Tibial nerve (tissue), 4 donors: ENCODE data around the gene ECEL1. TPM values are rescaled to one million over a fixed set of nuclear protein-coding genes. Genes with fewer than 3 reads are reported as not detected.

Source experiments
- DNase-seq, 2 donors: peaks; one replicate each; pipeline ENCODE4 v3.0.0-alpha.2; 2019; ENCODE audit warnings: low spot score in 2 of 2
- H3K27ac ChIP-seq, 4 donors: fragments of 200-600 bp; sonication (generic) in 3 of 4; one replicate each; pipeline ENCODE4 v1.5.1; 2017 to 2019; ENCODE audit warnings: mild to moderate bottlenecking in 1 of 4
- H3K27me3 ChIP-seq, 2 donors: fragments of 200-600 bp; sonication (generic) in 1 of 2; one replicate each; pipeline versions ENCODE4 v1.5.1 to v1.6.0; 2017 to 2019
- H3K36me3 ChIP-seq, 3 donors: fragments of 200-600 bp; sonication (generic); one replicate each; pipeline ENCODE4 v1.5.1; 2018 to 2019
- H3K4me1 ChIP-seq, 4 donors: fragments of 200-600 bp; sonication (generic) in 3 of 4; one replicate each; pipeline ENCODE4 v1.5.1; 2017 to 2019
- H3K4me3 ChIP-seq, 4 donors: fragments of 200-600 bp; sonication (generic) in 3 of 4; one replicate each; pipeline ENCODE4 v1.5.1; 2017 to 2019; ENCODE audit warnings: mild to moderate bottlenecking in 1 of 4, moderate library complexity in 1 of 4
- H3K9me3 ChIP-seq, 4 donors: fragments of 200-600 bp; sonication (generic) in 3 of 4; one replicate each; pipeline ENCODE4 v1.5.1; 2017 to 2019
- CTCF ChIP-seq, 5 experiments: fragments of 200-600 bp in 3 of 5; fragments of 450-650 bp in 2 of 5; sonication (generic) in 3 of 5; IDR thresholded peaks; one replicate each; pipeline ENCODE4 v1.5.1; 2016 to 2019; ENCODE audit warnings: antibody characterized with exemption in 5 of 5, mild to moderate bottlenecking in 3 of 5, moderate library complexity in 2 of 5
- EP300 ChIP-seq, 2 donors: sonication (generic); formaldehyde crosslinking; IDR thresholded peaks; one replicate each; pipeline ENCODE4 v1.6.1; 2017; ENCODE audit warnings: antibody characterized with exemption in 2 of 2, mild to moderate bottlenecking in 1 of 2
- POLR2A ChIP-seq, 2 donors: fragments of 450-650 bp; IDR thresholded peaks; one replicate each; pipeline ENCODE4 v1.6.1; 2017; ENCODE audit warnings: antibody characterized with exemption in 2 of 2, mild to moderate bottlenecking in 2 of 2, moderate library complexity in 2 of 2
- WGBS, 2 donors: methylation state at CpG; one replicate each; pipeline ENCODE4 v1.1.5; 2018; 5-methylcytosine and 5-hydroxymethylcytosine counted together
- total RNA-seq, 4 donors: library from RNA; depleted of rRNA; stranded (reverse); fragments of >200 nt; gene quantifications; one replicate each; pipeline ENCODE4 v1.1.0, GENCODE V29; 2016

ECEL1 gene
- total RNA-seq, 4 donors from 2014 or later = 1.0 to 7.3 (median 1.8) TPM; not detected in 1

GRCh38 chr2:232438091-232438490 is 49.5 kb downstream of the ECEL1 start:
- DNase-seq = no peak
- Histone ChIP-seq H3K27me3 (no peaks in the 10 kb centered on the region), H3K9me3 (no peaks in the 10 kb centered on the region), H3K4me1 (no peaks in the 10 kb centered on the region), H3K27ac (no peak overlapping the region), H3K36me3 (no peaks in the 10 kb centered on the region), H3K4me3 (no peak overlapping the region)
- 80 to 84% methylated on average over 12 of the region's 12 CpGs for WGBS, 2 donors
- TF ChIP-seq CTCF (IDR thresholded peaks at IDR 0.05) = no peak
- TF ChIP-seq EP300 (IDR thresholded peaks at IDR 0.05) = no peak
- no peak for TF ChIP-seq POLR2A (IDR thresholded peaks at IDR 0.05)

- 83 to 92% methylated on average over 12 of the region's 12 CpGs for WGBS, 2 donors
- no peak for TF ChIP-seq POLR2A (IDR thresholded peaks at IDR 0.05)
- no peak for TF ChIP-seq CTCF (IDR thresholded peaks at IDR 0.05)
- TF ChIP-seq EP300 (IDR thresholded peaks at IDR 0.05) = no peak
- H3K4me1 ChIP-seq = no peaks in the 10 kb centered on the region
- no peaks in the 10 kb centered on the region for H3K36me3 ChIP-seq
- no peak overlapping the region for H3K27ac ChIP-seq
- no peak for DNase-seq
- H3K4me3 ChIP-seq = no peak overlapping the region
- no peaks in the 10 kb centered on the region for H3K9me3 ChIP-seq
- H3K27me3 ChIP-seq = no peaks in the 10 kb centered on the region
These were observed 50.5 kb downstream of the ECEL1 start for GRCh38 chr2:232437195-232437571.

DNA sequence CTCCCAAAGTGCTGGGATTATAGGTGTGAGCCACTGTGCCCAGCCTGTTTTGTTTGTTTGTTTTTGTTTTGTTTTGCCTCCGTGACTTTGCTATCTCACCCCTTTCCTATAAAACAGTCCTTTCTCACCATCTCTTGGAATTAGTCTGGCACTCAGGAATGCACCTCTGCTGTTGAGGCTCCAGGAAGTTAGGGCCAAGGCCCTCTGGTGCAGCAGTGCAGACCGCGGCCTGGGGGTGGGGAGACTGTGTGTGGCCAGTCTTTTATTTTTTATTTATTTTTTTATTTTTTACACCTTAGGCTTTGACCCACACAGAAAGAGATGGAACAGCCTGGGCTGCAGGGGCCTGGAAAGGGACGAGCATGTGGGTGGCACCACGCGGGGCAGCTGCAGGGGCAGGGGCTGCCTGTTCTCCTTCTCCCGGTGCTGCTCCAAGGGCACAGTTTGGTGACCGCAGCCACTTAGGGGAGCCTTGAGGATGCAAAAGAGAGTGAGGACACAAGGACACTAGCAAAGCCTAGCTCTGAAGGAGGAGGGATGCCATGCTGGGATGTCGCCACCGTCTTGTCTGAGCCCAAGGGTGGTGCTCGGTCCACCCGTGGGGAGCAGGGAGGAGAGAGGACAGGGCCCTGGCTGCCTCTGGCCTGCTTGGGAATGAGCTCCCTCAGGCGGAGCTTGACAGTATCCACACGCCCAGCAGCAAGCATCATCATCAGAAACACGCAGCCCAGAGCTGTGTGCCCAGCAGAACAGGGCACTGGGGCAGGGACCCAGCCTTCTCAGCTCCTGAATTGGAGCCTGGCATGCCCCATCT is 51.0 kb downstream of the ECEL1 start:
- Histone ChIP-seq H3K4me3 (no peak overlapping the region), H3K36me3 (no peaks in the 10 kb centered on the region), H3K4me1 (no peaks in the 10 kb centered on the region), H3K27me3 (no peaks in the 10 kb centered on the region), H3K9me3 (no peaks in the 10 kb centered on the region), H3K27ac (no peak overlapping the region)
- WGBS, 2 donors = 75 to 79% methylated on average over 13 to 15 of the region's 15 CpGs
- no peak for DNase-seq
- TF ChIP-seq POLR2A (IDR thresholded peaks at IDR 0.05) (no peak), CTCF (IDR thresholded peaks at IDR 0.05) (no peak), EP300 (IDR thresholded peaks at IDR 0.05) (no peak)

DNA sequence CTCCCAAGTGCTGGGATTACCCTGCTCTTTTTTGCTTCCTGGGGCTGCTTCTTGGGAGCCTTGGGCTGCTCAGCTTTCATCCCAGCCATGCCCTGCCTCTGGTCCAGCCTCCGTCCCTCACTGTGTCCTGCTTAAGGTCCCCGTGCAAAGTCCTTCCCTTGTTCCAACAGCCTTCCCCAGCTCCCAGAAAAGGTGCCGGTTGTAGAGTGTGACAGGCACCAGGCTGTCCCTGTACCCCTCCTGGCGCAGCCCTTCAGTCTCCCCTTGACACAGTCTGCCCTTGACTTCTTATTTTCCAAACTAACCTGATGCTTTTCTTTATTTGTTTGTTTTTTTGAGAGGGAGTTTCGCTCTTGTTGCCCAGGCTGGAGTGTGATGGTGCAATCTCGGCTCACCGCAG is 51.8 kb downstream of the ECEL1 start:
- TF ChIP-seq CTCF (IDR thresholded peaks at IDR 0.05) = no peak

GRCh38 chr2:232435375-232435648 is 52.3 kb downstream of the ECEL1 start:
- TF ChIP-seq CTCF (IDR thresholded peaks at IDR 0.05) (no peak), POLR2A (IDR thresholded peaks at IDR 0.05) (no peak), EP300 (IDR thresholded peaks at IDR 0.05) (no peak)
- Histone ChIP-seq H3K36me3 (no peaks in the 10 kb centered on the region), H3K27me3 (no peaks in the 10 kb centered on the region), H3K4me1 (no peaks in the 10 kb centered on the region), H3K9me3 (no peaks in the 10 kb centered on the region), H3K4me3 (no peak overlapping the region), H3K27ac (no peak overlapping the region)
- 82 to 92% methylated on average over 4 of the region's 4 CpGs for WGBS, 2 donors
- DNase-seq = no peak

More for the DNA sequence above, 51.8 kb downstream of the ECEL1 start:
- no peak for DNase-seq
- H3K27me3 ChIP-seq = no peaks in the 10 kb centered on the region
- no peak overlapping the region for H3K27ac ChIP-seq
- no peaks in the 10 kb centered on the region for H3K9me3 ChIP-seq
- no peak overlapping the region for H3K4me3 ChIP-seq
- H3K4me1 ChIP-seq = no peaks in the 10 kb centered on the region
- 88 to 90% methylated on average over 7 of the region's 7 CpGs for WGBS, 2 donors
- no peaks in the 10 kb centered on the region for H3K36me3 ChIP-seq
